Astrocyte (in vitro differentiated cells and primary cell): Measurements from ENCODE around the gene GFRA4.

Source experiments
- EZH2 ChIP-seq: IDR thresholded peaks from 2 replicates; pipeline ENCODE4 v1.6.1; 2012; ENCODE audit warnings: mild to moderate bottlenecking, low read length, inconsistent platforms; ENCODE audit not compliant: insufficient read depth
- TF ChIP-seq, protein P1 (sequence below): IDR thresholded peaks from 2 replicates; pipeline ENCODE4 v1.5.1; 2011; ENCODE audit warnings: low read depth, mild to moderate bottlenecking, inconsistent platforms, low read length, moderate library complexity; ENCODE audit not compliant: insufficient read depth

DNA sequence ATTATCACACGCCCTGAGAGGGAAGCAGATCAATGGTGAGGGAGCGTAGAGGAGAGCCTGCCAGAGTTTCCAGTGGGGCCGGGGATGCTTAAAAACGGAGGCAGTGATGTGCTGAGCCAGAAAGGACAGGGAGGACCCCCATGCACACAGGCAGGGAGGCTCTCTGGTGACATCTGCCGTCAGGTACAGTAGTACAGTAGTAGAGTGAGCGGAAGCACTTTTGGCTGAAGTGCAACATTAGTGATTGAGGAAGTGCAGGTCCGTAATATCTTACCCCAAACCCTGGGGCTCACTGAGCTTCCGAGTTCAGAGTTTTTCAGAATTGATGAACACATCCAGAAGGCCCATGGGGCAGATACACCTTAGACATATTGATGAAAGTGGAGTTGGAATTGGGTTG, 42.1 kb downstream of the GFRA4 start:
- TF ChIP-seq, protein P1, sequence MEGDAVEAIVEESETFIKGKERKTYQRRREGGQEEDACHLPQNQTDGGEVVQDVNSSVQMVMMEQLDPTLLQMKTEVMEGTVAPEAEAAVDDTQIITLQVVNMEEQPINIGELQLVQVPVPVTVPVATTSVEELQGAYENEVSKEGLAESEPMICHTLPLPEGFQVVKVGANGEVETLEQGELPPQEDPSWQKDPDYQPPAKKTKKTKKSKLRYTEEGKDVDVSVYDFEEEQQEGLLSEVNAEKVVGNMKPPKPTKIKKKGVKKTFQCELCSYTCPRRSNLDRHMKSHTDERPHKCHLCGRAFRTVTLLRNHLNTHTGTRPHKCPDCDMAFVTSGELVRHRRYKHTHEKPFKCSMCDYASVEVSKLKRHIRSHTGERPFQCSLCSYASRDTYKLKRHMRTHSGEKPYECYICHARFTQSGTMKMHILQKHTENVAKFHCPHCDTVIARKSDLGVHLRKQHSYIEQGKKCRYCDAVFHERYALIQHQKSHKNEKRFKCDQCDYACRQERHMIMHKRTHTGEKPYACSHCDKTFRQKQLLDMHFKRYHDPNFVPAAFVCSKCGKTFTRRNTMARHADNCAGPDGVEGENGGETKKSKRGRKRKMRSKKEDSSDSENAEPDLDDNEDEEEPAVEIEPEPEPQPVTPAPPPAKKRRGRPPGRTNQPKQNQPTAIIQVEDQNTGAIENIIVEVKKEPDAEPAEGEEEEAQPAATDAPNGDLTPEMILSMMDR, result no peak
- TF ChIP-seq EZH2, result no peak
